NCI-H2196 (cell line): ENCODE measurements around the gene HPCAL1.

Source experiments
- DNase-seq: peaks from one replicate; lab custom pipeline; 2025; ENCODE audit not compliant: unreplicated experiment; lab: John Stamatoyannopoulos, UW

HPCAL1 gene

GRCh38 chr2:10301941-10302478 lies 694 bp upstream of the HPCAL1 start:
- DNase-seq, result peak; percentile 43

GRCh38 chr2:10303181-10303693 lies 533 bp downstream of the HPCAL1 start:
- no peak for DNase-seq

DNA sequence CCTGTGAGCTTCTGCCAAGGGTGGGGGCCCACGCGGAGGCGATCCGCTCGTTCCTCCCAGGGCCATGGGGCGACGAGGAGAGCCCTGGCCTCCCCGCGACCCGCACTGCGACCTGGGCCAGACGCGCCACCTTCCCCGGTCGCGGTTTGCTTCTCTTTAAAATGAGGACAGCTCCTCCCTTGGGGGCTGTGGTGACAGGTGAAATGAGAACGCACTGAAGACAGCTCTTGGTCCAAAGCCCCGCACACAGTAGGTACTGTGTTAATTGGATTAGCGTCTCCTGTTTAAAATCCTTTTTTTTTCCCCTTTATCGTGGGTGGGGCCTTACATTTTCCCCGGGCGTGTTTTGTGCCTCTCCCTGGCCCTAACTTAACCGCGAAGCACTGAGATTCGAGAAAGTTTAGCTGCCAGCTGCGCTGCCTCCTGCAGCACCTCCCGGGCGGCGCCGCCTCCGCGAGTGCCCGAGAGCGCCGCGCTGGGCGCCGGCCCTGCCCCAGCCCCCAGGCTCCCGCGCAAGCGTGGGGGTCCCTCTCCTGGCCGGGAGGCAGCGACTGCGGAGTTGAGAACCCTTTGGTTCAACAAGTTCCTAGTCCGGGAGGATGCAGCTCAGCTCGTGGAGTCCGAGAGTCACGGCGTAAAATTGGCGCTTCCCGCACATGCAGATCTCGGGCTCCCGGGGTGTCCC lies 1.1 kb downstream of the HPCAL1 start:
- no peak for DNase-seq

DNA sequence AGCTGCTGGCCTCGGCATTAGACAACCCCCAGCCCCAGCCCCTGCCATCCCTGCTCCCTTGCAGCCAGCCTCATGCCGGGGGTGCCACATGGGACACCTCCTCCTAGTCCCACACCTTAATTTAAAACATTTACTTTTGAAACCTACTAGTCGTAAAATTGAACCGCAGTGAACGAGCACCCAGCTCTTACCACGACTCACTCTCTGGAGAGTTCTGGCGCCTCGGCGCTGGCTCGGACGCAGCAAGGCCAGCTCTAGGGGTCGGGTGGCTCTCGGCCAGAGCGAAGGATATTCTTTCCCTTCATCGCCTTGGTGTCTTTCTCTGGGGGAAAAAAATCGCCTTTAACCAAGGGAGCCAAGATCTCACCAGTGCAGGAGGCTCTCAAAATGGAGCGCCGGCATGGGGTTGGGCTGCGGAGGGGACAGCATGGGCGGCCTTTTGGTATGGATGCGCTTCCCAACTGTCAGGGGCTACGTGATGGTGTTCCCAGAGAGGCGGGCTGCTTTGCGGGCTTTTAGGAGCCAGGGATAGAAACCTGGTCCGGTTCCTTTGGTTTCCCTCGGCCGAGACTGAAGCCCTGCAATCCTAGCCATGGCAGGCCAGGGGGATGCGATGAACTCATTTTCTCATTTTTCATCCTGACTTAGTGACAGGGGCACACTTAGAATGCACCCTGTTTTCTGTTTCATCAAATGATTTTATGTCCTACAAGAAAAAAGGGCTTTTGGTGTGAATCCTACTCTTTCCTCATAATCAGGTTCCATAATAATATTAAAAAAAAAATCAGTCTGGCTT lies 2.0 kb downstream of the HPCAL1 start:
- no peak for DNase-seq

- DNase-seq, result no peak
These were observed 2.5 kb downstream of the HPCAL1 start for GRCh38 chr2:10305254-10305635.

GRCh38 chr2:10305715-10306114 lies 3.0 kb downstream of the HPCAL1 start:
- no peak for DNase-seq

DNA sequence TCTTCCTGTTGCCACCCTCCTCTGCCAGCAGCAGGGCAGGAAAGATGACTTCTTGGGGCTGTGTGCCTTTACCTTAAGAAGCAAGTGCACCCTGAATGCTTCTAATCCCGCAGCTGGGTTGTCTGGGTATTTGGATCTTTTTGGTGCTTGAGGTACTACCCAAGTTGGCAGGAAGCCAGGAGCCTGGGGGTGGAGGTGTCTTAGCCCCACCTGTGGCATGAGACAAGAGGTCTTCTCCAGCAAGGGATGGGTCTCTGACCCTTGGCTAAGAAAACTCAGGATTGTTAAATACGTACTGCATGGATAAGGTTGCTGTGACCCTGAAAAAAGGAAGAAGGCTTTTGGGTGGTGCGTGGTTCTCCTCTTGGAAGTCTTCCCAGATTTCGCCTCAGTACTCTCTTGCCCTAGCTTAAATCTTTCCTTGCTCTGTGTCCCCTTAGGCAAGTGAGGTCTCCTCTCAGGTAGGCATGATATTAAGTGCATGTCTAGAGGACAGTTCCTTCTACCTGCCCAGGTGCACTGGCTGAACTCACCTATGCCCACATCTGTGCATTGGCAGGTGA lies 4.3 kb downstream of the HPCAL1 start:
- no peak for DNase-seq

DNA sequence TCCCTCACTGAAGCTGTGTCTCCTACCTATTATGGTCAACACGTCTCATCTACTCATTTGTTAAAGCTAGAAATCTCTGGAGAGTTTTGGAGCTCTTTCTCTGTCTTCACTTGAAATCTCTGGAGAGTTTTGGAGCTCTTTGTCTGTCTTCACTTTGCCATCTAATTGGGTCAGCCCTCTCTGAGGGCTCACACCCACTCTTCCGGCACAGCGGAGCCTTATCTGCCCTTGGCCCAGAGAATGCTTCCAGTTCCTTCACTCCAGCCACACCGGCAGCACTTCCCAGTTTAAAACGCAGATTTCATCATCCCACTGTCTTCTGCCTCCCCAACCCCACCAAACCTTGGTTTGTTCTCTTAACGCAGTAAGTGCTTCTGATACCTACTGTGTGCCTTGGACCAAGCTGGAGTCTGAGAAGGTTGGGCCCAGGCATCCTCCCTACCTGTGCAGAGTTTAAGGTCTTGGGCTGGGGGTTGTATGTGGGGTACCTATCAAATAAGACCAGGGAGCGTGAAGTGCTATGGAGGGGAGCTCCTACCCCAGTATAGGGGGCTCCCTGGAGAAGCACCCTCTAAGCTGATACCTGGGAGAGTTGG lies 5.0 kb downstream of the HPCAL1 start:
- no peak for DNase-seq

DNA sequence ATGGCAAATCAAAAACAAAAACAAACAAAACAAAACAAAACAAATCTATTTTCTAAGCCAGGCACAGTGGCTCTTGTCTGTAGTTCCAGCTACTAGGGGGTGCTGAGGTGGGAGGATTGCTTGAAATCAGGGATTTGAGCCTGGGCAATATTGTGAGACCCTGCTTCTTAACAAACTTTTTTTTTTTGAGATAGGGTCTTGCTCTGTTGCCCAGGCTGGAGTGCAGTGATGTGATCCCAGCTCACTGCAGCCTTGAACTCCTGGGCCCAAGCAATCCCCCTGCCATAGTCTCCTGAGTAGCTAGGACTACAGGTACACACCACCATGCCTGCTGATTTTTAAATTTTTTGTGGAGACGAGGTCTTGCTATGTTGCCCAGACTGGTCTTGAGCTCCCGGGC lies 6.2 kb downstream of the HPCAL1 start:
- no peak for DNase-seq

DNA sequence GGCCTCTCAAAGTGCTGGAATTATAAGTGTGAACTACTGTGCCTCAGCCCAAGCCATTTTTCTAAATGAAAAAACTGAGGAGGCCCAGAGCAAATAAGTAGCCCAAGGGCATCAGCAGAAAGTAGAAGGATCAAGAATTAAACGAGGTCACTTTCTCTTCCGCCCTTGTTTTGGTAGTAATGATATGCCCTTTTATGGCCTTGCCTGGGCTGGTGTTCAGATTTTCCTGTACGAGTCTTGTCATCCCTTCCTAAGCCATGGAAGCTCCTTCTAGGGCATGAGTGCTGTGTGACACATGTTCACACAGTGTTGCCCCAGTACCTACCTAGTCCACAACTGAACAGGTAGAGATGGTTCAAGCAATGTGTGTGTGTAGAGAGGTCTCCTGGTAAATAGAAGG lies 6.6 kb downstream of the HPCAL1 start:
- DNase-seq, result no peak

DNA sequence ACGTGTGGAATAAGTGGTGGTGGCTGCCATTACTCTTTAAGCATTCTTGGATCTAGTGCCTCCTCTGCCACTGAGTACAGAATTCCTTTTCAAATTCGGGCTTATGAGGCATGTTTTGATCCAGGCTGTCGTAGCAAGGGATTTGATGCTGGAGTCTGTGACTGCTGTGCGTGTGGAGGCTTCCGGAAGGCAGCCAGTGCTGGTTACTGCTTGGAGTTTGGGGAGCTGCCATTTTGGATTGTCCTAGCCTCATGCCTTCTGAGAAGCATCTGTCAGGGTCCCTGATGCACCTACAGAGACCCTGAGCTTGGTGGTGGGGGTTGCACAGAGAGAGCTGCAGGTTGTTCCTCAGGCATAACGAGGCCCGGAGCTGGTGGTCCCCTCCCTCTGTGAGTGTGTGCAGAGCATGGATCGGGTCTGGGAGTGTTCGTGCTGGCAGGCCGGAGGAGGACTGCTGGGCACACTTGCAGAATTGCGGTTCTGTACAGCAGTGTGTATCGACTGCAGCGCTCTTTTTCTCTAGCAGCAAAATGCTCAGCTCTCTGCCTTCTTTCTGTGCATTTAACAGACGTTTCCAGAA lies 7.7 kb downstream of the HPCAL1 start:
- no peak for DNase-seq

GRCh38 chr2:10311736-10312135 lies 9.0 kb downstream of the HPCAL1 start:
- DNase-seq, result no peak

DNA sequence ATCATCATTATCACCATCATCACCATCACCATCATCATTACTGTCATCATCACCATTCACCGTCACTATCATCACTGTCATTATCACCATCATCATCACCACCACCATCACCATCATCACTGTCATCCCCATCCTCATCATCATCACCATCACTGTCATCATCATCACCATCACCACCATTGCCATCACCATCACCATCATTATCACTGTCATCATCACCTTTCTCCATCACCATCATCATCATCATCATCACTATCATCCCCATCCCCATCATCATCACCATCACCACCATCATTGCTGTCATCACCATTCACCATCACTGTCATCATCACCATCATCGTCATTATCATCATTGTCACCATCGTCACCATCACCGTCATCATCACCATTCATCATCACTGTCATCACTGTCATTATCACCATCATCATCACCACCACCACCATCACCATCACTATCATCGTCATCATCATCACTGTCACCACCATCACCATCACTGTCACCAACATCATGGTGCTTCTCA lies 9.8 kb downstream of the HPCAL1 start:
- DNase-seq, result no peak

- no peak for DNase-seq
These were observed 13.6 kb downstream of the HPCAL1 start for GRCh38 chr2:10316336-10316735.

DNA sequence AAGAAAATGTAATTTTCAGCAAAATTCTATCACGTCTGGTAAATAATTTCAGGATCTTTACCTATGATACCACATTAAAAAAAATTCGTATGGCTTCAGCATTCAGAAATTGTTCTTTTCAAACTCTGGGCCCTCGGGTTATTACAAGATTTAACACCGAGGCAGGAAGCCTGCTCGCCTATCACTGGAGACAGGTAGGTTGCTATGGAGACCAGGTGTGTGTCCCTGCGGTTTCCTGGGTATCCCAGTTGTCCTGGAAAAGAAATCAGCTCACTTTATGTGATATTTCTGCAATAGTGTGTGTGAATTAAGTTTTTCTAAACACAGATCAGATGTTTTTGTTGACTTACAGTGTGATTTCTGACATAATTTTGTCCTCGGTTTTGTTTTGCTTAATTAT lies 14.2 kb downstream of the HPCAL1 start:
- DNase-seq, result no peak

- no peak for DNase-seq
These were observed 14.9 kb downstream of the HPCAL1 start for GRCh38 chr2:10317646-10318045.

DNA sequence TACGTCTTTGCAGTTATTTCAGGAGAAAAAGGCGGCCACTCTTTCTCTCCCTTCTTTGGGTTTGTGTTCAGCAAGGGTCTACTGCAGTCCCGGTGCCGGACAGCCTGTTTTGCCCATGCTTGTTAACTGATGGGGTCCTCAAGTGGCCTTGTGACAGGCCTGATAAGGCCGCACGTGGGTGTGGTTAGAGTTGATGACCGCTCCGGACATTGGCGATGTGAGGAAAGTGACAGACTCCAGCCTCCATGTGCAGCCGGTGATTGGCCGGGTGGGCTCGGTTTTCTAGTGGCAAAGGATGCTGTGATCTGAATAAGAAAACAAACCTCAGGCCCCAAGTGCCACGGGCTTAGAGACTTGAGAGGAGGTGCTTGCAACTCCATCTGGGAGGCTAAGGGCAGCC lies 15.6 kb downstream of the HPCAL1 start:
- no peak for DNase-seq

GRCh38 chr2:10319892-10320574 lies 17.3 kb downstream of the HPCAL1 start:
- DNase-seq, result no peak

DNA sequence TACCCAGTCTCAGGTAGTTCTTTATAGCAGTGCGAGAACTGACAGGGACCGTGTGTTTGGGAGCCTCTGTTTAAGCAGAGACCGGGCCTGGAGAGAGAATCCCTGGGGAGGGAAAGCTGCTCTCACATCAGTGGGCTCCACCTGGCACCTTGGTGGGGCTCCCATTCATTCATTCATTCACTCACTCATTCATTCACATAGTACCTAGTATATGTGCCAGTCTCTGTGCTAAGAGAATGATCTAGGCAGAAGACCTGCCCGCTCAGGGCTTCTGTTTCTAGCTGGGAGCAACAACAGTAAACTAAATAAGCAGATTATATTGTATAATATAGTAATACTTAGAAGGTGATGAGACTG lies 17.8 kb downstream of the HPCAL1 start:
- DNase-seq, result no peak

- no peak for DNase-seq
These were observed 18.2 kb downstream of the HPCAL1 start for GRCh38 chr2:10320933-10321332.
